PC-9 (cell line): Measurements from ENCODE around the gene THAP12. TPM values are rescaled to one million over a fixed set of nuclear protein-coding genes. Genes with fewer than 3 reads are reported as not detected.

Source experiments
- BruUV-seq: library from RNA; stranded (reverse); fragments of 400-500 nt; replicated peaks from 2 replicates; lab custom pipeline; 2021; lab: Mats Ljungman, UMichigan
- CTCF ChIA-PET: fragments of 300-600 bp; sonication (Branson Sonifier 250); formaldehyde crosslinking; loops from one replicate; lab custom pipeline; 2022; ENCODE audit warnings: antibody characterized with exemption; lab: Charles Lee
- POLR2A ChIA-PET: fragments of 300-600 bp; sonication (Branson Sonifier 250); formaldehyde crosslinking; loops from one replicate; lab custom pipeline; 2022; ENCODE audit warnings: antibody characterized with exemption; ENCODE audit not compliant: unreplicated experiment; lab: Charles Lee
- DNase-seq, 2 experiments: peaks; one replicate each; pipeline versions ENCODE4 v3.0.0 to v3.0.0-alpha.2; 2015 to 2022; ENCODE audit warnings: mixed read lengths in 1 of 2
- H2AFZ ChIP-seq: fragments of 200-600 bp; sonication (generic); 2 replicates; pipeline ENCODE4 v1.8.1; 2017; ENCODE audit warnings: antibody characterized with exemption
- H3F3A ChIP-seq: fragments of 200-600 bp; sonication (generic); 2 replicates; pipeline ENCODE4 v1.8.1; 2017; ENCODE audit warnings: antibody characterized with exemption, mild to moderate bottlenecking, low read depth; ENCODE audit not compliant: insufficient read depth
- H3K27ac ChIP-seq: fragments of 200-600 bp; sonication (generic); 2 replicates; pipeline ENCODE4 v1.6.1; 2016; ENCODE audit warnings: mixed run types
- H3K27me3 ChIP-seq: fragments of 200-600 bp; sonication (generic); 2 replicates; pipeline ENCODE4 v1.6.1; 2016; ENCODE audit warnings: low read depth, mixed run types; ENCODE audit not compliant: insufficient read depth
- H3K36me3 ChIP-seq: fragments of 200-600 bp; sonication (generic); 2 replicates; pipeline ENCODE4 v1.6.1; 2016; ENCODE audit warnings: low read depth, mixed run types
- H3K4me1 ChIP-seq: fragments of 200-600 bp; sonication (generic); replicated peaks from 2 replicates; pipeline ENCODE4 v1.6.1; 2016; ENCODE audit warnings: mixed run types; ENCODE audit not compliant: insufficient read depth
- H3K4me2 ChIP-seq: fragments of 200-600 bp; sonication (generic); 2 replicates; pipeline ENCODE4 v1.6.1; 2017; ENCODE audit warnings: mixed run types
- H3K4me3 ChIP-seq: fragments of 200-600 bp; sonication (generic); 2 replicates; pipeline ENCODE4 v1.6.1; 2016; ENCODE audit warnings: mixed run types
- H3K79me2 ChIP-seq: fragments of 200-600 bp; sonication (generic); 2 replicates; pipeline ENCODE4 v1.6.1; 2017; ENCODE audit warnings: low read depth, mixed run types
- H3K9me2 ChIP-seq: fragments of 200-600 bp; sonication (generic); 2 replicates; pipeline ENCODE4 v1.8.1; 2017; ENCODE audit warnings: mild to moderate bottlenecking; ENCODE audit not compliant: insufficient read depth
- H3K9me3 ChIP-seq: fragments of 200-600 bp; sonication (generic); 2 replicates; pipeline ENCODE4 v1.8.1; 2016; ENCODE audit warnings: low read depth; ENCODE audit not compliant: insufficient read depth
- H4K20me1 ChIP-seq: fragments of 200-600 bp; sonication (generic); 2 replicates; pipeline ENCODE4 v1.8.1; 2017; ENCODE audit not compliant: insufficient read depth
- CTCF ChIP-seq: fragments of 200-600 bp; sonication (generic); conservative IDR thresholded peaks from 2 replicates; pipeline ENCODE4 v1.6.1; 2017; ENCODE audit warnings: mixed run types, antibody characterized with exemption, mild to moderate bottlenecking, moderate library complexity
- EZH2 ChIP-seq: fragments of 200-600 bp; sonication (generic); IDR thresholded peaks from 2 replicates; pipeline ENCODE4 v1.8.0; 2017; ENCODE audit warnings: antibody characterized with exemption, low read depth
- intact Hi-C: fragments of 100-400 bp; cut with micrococcal nuclease; formaldehyde crosslinking; loops from one replicate; pipeline ENCODE4 v1.10.0; 2022; ENCODE audit not compliant: unreplicated experiment
- total RNA-seq: library from RNA; stranded (reverse); gene quantifications from 2 replicates; pipeline ENCODE4 v1.2.3, GENCODE V29; 2021

Gene THAP12
- total RNA-seq, 1 experiment from 2014 or later: 52.3 TPM

GRCh38 chr11:76355172-76355571, 25.8 kb downstream of the THAP12 start:
- peaks cover 29% of the 10 kb centered on the region for H3K36me3 ChIP-seq
- no peak overlapping the region for H3K27ac ChIP-seq
- no TSS peak for BruUV-seq
- H2AFZ ChIP-seq: no peak overlapping the region
- no peaks in the 10 kb centered on the region; the same call in 1 of the 2 replicates for H3F3A ChIP-seq
- ChIA-PET CTCF (no interaction called here), POLR2A (no interaction called here)
- H3K27me3 ChIP-seq: no peaks in the 10 kb centered on the region
- DNase-seq: no peak
- no peaks in the 10 kb centered on the region for H4K20me1 ChIP-seq
- H3K4me3 ChIP-seq: no peak overlapping the region
- H3K4me2 ChIP-seq: no peak overlapping the region
- no peaks in the 10 kb centered on the region for H3K9me2 ChIP-seq
- intact Hi-C loops: no loop called here
- H3K79me2 ChIP-seq: no peaks in the 10 kb centered on the region
- no peaks in the 10 kb centered on the region for H3K4me1 ChIP-seq
- H3K9me3 ChIP-seq: peaks cover 12% of the 10 kb centered on the region
- no peak for TF ChIP-seq EZH2
- TF ChIP-seq CTCF: no peak

GRCh38 chr11:76348348-76348747, 32.6 kb downstream of the THAP12 start:
- intact Hi-C loops: no loop called here
- ChIA-PET POLR2A (no interaction called here), CTCF (interaction anchor here (0.6 kb wide), 1 partner anchor 75 kb away, joined by 9 read pairs; no protein-coding TSS in a partner anchor)

GRCh38 chr11:76347466-76347865, 33.5 kb downstream of the THAP12 start:
- no peaks in the 10 kb centered on the region for H3K27me3 ChIP-seq
- no peak overlapping the region for H3K27ac ChIP-seq
- H3K9me3 ChIP-seq: no peaks in the 10 kb centered on the region
- TF ChIP-seq CTCF: no peak
- TF ChIP-seq EZH2: no peak
- no peaks in the 10 kb centered on the region for H3K4me1 ChIP-seq
- ChIA-PET CTCF (no interaction called here), POLR2A (no interaction called here)
- no TSS peak for BruUV-seq
- H3K4me3 ChIP-seq: no peak overlapping the region
- DNase-seq: no peak
- H3K36me3 ChIP-seq: peaks cover under 1% of the 10 kb centered on the region; the same call in 1 of the 2 replicates
- no peaks in the 10 kb centered on the region for H3F3A ChIP-seq
- intact Hi-C loops: no loop called here
- no peaks in the 10 kb centered on the region for H3K79me2 ChIP-seq
- H3K4me2 ChIP-seq: no peak overlapping the region
- no peaks in the 10 kb centered on the region; the same call in 1 of the 2 replicates for H3K9me2 ChIP-seq
- H2AFZ ChIP-seq: no peak overlapping the region
- peaks cover 2% of the 10 kb centered on the region; the same call in 1 of the 2 replicates for H4K20me1 ChIP-seq

More at GRCh38 chr11:76348348-76348747, 32.6 kb downstream of the THAP12 start:
- TF ChIP-seq EZH2 (no peak), CTCF (no peak)
- no peak for DNase-seq
- Histone ChIP-seq H3K27me3 (no peaks in the 10 kb centered on the region), H2AFZ (no peak overlapping the region), H3F3A (no peaks in the 10 kb centered on the region), H3K4me1 (no peaks in the 10 kb centered on the region), H3K27ac (no peak overlapping the region), H3K9me2 (no peaks in the 10 kb centered on the region; the same call in 1 of the 2 replicates), H3K4me3 (no peak overlapping the region), H4K20me1 (peaks cover 2% of the 10 kb centered on the region; the same call in 1 of the 2 replicates), H3K79me2 (no peaks in the 10 kb centered on the region), H3K9me3 (no peaks in the 10 kb centered on the region), H3K36me3 (peaks cover 6% of the 10 kb centered on the region; the same call in 1 of the 2 replicates), H3K4me2 (no peak overlapping the region)
- BruUV-seq: no TSS peak
